Lower leg skin (tissue), 3 donors: ENCODE data around the gene FARP1.

Source experiments
- POLR2A ChIP-seq, 2 donors: fragments of 450-650 bp; IDR thresholded peaks; one replicate each; pipeline ENCODE4 v1.6.1; 2016 to 2017; ENCODE audit warnings: antibody characterized with exemption in 2 of 2, mild to moderate bottlenecking in 1 of 2, moderate library complexity in 1 of 2
- TF ChIP-seq, protein P1 (sequence below), 3 donors: fragments of 450-650 bp; IDR thresholded peaks; one replicate each; pipeline ENCODE4 v1.5.1; 2016; ENCODE audit warnings: antibody characterized with exemption in 3 of 3, mild to moderate bottlenecking in 3 of 3, moderate library complexity in 2 of 3

DNA sequence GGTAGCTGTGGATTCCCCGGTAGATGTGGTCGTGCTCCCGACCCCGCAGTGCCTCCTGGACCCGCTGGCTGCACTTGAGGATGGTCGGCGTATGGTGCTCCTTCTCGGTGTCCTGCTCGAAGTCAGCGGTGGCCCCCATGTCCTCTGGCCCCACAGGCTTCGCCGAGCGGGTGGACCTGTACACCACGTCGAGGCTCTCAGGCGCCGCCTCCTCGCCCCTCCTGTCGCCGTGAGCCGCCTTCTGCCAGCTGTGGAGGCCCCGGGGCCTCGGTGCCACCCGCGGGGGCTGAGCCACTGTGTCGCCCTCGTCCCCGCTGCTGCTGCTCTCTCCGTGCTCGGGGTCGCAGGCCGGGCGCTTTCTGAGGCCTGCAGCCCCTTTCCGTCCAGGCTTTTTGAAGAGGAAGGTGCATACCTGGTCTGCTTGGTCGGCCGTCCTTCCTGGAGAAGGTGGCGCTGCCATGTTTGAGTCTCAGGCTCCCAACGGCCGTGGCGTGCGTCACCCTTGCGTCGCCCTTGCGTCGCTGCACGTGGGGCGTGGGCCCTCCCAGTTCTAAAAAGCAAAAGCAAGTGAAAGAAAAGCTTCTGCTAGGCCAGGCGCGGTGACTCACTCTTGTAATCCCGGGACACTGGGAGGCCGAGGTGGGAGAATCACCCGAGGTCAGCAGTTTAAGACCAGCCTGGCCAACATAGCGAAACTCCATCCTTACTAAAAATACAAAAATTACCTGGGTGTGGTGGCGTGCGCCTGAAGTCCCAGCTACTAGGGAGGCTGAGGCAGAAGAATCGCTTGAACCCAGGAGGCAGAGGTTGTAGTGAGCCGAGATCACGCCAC lies 34.1 kb downstream of the FARP1 start, which contains the start of gene RNF113B:
- no peak for TF ChIP-seq POLR2A (IDR thresholded peaks at IDR 0.05)
- TF ChIP-seq, protein P1, sequence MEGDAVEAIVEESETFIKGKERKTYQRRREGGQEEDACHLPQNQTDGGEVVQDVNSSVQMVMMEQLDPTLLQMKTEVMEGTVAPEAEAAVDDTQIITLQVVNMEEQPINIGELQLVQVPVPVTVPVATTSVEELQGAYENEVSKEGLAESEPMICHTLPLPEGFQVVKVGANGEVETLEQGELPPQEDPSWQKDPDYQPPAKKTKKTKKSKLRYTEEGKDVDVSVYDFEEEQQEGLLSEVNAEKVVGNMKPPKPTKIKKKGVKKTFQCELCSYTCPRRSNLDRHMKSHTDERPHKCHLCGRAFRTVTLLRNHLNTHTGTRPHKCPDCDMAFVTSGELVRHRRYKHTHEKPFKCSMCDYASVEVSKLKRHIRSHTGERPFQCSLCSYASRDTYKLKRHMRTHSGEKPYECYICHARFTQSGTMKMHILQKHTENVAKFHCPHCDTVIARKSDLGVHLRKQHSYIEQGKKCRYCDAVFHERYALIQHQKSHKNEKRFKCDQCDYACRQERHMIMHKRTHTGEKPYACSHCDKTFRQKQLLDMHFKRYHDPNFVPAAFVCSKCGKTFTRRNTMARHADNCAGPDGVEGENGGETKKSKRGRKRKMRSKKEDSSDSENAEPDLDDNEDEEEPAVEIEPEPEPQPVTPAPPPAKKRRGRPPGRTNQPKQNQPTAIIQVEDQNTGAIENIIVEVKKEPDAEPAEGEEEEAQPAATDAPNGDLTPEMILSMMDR (IDR thresholded peaks at IDR 0.05), result no peak
